Astrocyte (in vitro differentiated cells and primary cell): ENCODE results near the gene INSYN1.

Experiments
- CTCF ChIP-seq: IDR thresholded peaks from 2 replicates; pipeline ENCODE4 v1.5.1; 2011; ENCODE audit warnings: low read depth, mild to moderate bottlenecking, inconsistent platforms, low read length, moderate library complexity; ENCODE audit not compliant: insufficient read depth
- EZH2 ChIP-seq: IDR thresholded peaks from 2 replicates; pipeline ENCODE4 v1.6.1; 2012; ENCODE audit warnings: mild to moderate bottlenecking, low read length, inconsistent platforms; ENCODE audit not compliant: insufficient read depth

GRCh38 chr15:73694419-73694818 lies 58.7 kb downstream of the INSYN1 start:
- TF ChIP-seq CTCF, result no peak
- no peak for TF ChIP-seq EZH2
